ENCODE results near the gene CPD.

CPD gene

GRCh38 chr17:30475206-30475605, 96.5 kb downstream of the CPD start:
- no peak for DNase-seq (ENCODE audit: low read depth, low spot score)
- no peak overlapping the region for H3K4me3 ChIP-seq (ENCODE audit: low read length)

- H3K4me3 ChIP-seq (ENCODE audit: low read length): peak overlapping the region; percentile 99
- no peak for DNase-seq (ENCODE audit: low read depth, low spot score)
Measured at GRCh38 chr17:30476726-30477082, 98.0 kb downstream of the CPD start.

GRCh38 chr17:30477083-30477773, 98.5 kb downstream of the CPD start, which contains the start of gene GOSR1:
TSS of gene GOSR1 (plus strand) at chr17:30477408. CDS start at chr17:30477434, 26 bp downstream.
- DNase-seq (ENCODE audit: low read depth, low spot score): peak; percentile 95
- H3K4me3 ChIP-seq (ENCODE audit: low read length): peak within 1 kb of the TSS; percentile 99

GRCh38 chr17:30477774-30478115, 99.0 kb downstream of the CPD start:
- H3K4me3 ChIP-seq (ENCODE audit: low read length): peak overlapping the region; percentile 99
- no peak for DNase-seq (ENCODE audit: low read depth, low spot score)

GRCh38 chr17:30482555-30482954, 103.8 kb downstream of the CPD start:
- H3K4me3 ChIP-seq (ENCODE audit: low read length): no peak overlapping the region
- no peak for DNase-seq (ENCODE audit: low read depth, low spot score)

GRCh38 chr17:30483159-30483558, 104.4 kb downstream of the CPD start:
- no peak overlapping the region for H3K4me3 ChIP-seq (ENCODE audit: low read length)
- no peak for DNase-seq (ENCODE audit: low read depth, low spot score)

GRCh38 chr17:30493780-30494179, 115.1 kb downstream of the CPD start:
- no peak for DNase-seq (ENCODE audit: low read depth, low spot score)

GRCh38 chr17:30495586-30495985, 116.9 kb downstream of the CPD start:
- DNase-seq (ENCODE audit: low read depth, low spot score): no peak
- no peak overlapping the region for H3K4me3 ChIP-seq (ENCODE audit: low read length)

More at GRCh38 chr17:30493780-30494179, 115.1 kb downstream of the CPD start:
- H3K4me3 ChIP-seq (ENCODE audit: low read length): no peak overlapping the region

GRCh38 chr17:30503558-30503957, 124.8 kb downstream of the CPD start:
- DNase-seq (ENCODE audit: low read depth, low spot score): no peak
- no peak overlapping the region for H3K4me3 ChIP-seq (ENCODE audit: low read length)

- no peak overlapping the region for H3K4me3 ChIP-seq (ENCODE audit: low read length)
- DNase-seq (ENCODE audit: low read depth, low spot score): no peak
Measured at GRCh38 chr17:30505868-30506417, 127.2 kb downstream of the CPD start.

- no peak overlapping the region for H3K4me3 ChIP-seq (ENCODE audit: low read length)
- peak; percentile 17 for DNase-seq (ENCODE audit: low read depth, low spot score)
Measured at GRCh38 chr17:30506481-30506880, 127.8 kb downstream of the CPD start.

GRCh38 chr17:30513346-30513745, 134.6 kb downstream of the CPD start:
- no peak overlapping the region for H3K4me3 ChIP-seq (ENCODE audit: low read length)
- no peak for DNase-seq (ENCODE audit: low read depth, low spot score)

- no peak overlapping the region for H3K4me3 ChIP-seq (ENCODE audit: low read length)
- no peak for DNase-seq (ENCODE audit: low read depth, low spot score)
Measured at GRCh38 chr17:30514895-30515596, 136.3 kb downstream of the CPD start.

- no peak overlapping the region for H3K4me3 ChIP-seq (ENCODE audit: low read length)
- DNase-seq (ENCODE audit: low read depth, low spot score): no peak
Measured at GRCh38 chr17:30517786-30518185, 139.1 kb downstream of the CPD start.

- H3K4me3 ChIP-seq (ENCODE audit: low read length): no peak overlapping the region
- DNase-seq (ENCODE audit: low read depth, low spot score): no peak
Measured at GRCh38 chr17:30519166-30519565, 140.4 kb downstream of the CPD start.

Data from Jurkat, Clone E6-1 (cell line).